Lower leg skin (tissue), 4 donors: ENCODE results near the gene SULF2. TPM values are rescaled to one million over a fixed set of nuclear protein-coding genes. Genes with fewer than 3 reads are reported as not detected.

Experiments
- DNase-seq, 2 donors: peaks; one replicate each; pipeline ENCODE4 v3.0.0-alpha.2; 2019; ENCODE audit warnings: low spot score in 2 of 2
- H3K4me3 ChIP-seq: fragments of 200-600 bp; sonication (generic); 2 replicates; pipeline ENCODE4 v1.5.1; 2017; ENCODE audit warnings: mild to moderate bottlenecking, low read depth; ENCODE audit not compliant: poor library complexity, severe bottlenecking
- CTCF ChIP-seq, 3 donors: fragments of 450-650 bp; IDR thresholded peaks; one replicate each; pipeline ENCODE4 v1.5.1; 2016; ENCODE audit warnings: antibody characterized with exemption in 3 of 3, mild to moderate bottlenecking in 3 of 3, moderate library complexity in 2 of 3
- POLR2A ChIP-seq, 2 donors: fragments of 450-650 bp; IDR thresholded peaks; one replicate each; pipeline ENCODE4 v1.6.1; 2016 to 2017; ENCODE audit warnings: antibody characterized with exemption in 2 of 2, mild to moderate bottlenecking in 1 of 2, moderate library complexity in 1 of 2
- WGBS, 2 donors: methylation state at CpG; one replicate each; pipeline ENCODE4 v1.1.5; 2018; 5-methylcytosine and 5-hydroxymethylcytosine counted together
- intact Hi-C: fragments of 100-400 bp; cut with DNase I; formaldehyde crosslinking; loops from one replicate; pipeline ENCODE4 v1.15.0; 2023; ENCODE audit warnings: low total_unique reads
- total RNA-seq, 4 donors: library from RNA; depleted of rRNA; stranded (reverse); fragments of >200 nt; gene quantifications; one replicate each; pipeline ENCODE4 v1.1.0, GENCODE V29; 2016

Gene SULF2
- total RNA-seq, 4 donors from 2014 or later: 18.3 to 83.0 (median 28.0) TPM

DNA sequence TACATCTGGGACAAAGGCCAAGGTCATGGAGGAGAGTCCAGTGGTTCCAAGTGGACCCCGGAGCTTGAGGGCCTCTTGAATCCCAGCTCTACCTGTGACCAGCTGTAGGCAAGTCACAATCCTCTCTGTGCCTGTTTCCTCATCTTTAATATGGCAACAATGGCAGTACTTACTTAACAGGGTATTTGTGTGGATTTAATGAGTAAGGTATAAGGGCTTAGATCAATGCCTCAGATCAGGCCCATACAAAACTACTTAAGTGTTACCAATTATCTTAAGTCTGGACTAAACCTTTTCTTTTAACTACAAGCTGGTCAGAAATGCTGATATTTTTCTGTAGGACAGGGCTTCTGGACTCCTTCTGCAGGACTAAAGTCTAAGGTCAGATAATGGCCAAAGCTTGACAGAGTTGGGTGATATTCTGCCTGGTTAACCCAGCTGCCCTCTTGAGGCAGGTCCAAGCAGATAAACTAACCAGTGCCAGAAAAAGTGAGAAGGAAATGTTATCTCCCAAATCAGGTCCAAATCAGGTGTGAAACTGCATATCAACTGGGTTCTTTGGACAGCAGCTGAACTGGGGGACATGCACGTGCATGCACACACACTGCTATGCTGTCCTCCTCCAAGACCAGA is 2.2 kb downstream of the SULF2 start:
- intact Hi-C loops: loop anchor here (5.0 kb wide), 1 partner anchor 839 kb away; no protein-coding TSS in a partner anchor
- H3K4me3 ChIP-seq: no peak overlapping the region
- TF ChIP-seq CTCF (IDR thresholded peaks at IDR 0.05): no peak
- no peak for TF ChIP-seq POLR2A (IDR thresholded peaks at IDR 0.05)
- 92 to 93% methylated on average over 2 of the region's 2 CpGs for WGBS, 2 donors
- DNase-seq: no peak

DNA sequence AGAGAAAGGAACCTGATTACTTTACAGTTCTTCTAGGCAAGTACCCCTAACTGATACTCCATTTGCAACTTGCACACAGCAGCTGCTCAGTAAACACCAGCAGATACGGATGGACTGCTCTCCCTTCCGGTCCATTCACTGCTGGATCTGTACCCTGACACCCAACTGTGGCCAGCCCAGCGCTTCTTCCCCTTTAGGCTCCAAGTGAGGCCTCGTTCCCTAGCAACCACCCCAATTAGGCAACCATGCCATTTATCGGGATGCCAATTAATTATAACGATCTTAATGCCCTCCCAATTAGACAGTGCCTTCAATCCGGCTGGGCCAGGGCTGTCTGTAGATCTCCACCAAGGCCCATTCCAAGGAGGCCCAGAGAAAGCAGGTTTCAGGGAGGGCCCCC is 3.2 kb downstream of the SULF2 start:
- no peak for DNase-seq
- intact Hi-C loops: loop anchor here (5.0 kb wide), 1 partner anchor 840 kb away; no protein-coding TSS in a partner anchor
- no peak overlapping the region for H3K4me3 ChIP-seq
- TF ChIP-seq POLR2A (IDR thresholded peaks at IDR 0.05) (no peak), CTCF (IDR thresholded peaks at IDR 0.05) (no peak)
- 82 to 95% methylated on average over 7 of the region's 7 CpGs for WGBS, 2 donors

DNA sequence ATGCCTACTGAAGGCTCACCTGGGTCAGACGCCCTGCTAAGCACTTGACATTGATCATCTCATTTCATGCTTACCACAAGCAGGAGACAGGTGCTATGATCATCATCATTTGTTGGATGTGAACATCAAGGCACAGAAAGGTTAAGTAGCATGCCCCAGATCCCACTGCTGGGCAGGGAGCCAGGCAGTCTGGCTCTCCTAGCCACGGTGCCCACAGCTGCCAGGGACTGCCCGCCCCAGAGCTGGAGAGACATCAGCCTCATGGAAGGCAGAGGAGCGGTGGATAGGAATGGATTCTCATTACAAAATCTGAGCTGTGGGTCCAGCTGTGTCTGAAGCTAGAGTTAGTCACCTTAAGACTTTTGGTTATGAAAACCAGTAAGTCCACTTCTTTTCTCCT is 3.6 kb downstream of the SULF2 start:
- WGBS, 2 donors: 76 to 88% methylated on average over 4 of the region's 4 CpGs
- intact Hi-C loops: loop anchor here (5.0 kb wide), 1 partner anchor 841 kb away; no protein-coding TSS in a partner anchor
- no peak for DNase-seq
- TF ChIP-seq POLR2A (IDR thresholded peaks at IDR 0.05) (no peak), CTCF (IDR thresholded peaks at IDR 0.05) (no peak)
- H3K4me3 ChIP-seq: no peak overlapping the region

DNA sequence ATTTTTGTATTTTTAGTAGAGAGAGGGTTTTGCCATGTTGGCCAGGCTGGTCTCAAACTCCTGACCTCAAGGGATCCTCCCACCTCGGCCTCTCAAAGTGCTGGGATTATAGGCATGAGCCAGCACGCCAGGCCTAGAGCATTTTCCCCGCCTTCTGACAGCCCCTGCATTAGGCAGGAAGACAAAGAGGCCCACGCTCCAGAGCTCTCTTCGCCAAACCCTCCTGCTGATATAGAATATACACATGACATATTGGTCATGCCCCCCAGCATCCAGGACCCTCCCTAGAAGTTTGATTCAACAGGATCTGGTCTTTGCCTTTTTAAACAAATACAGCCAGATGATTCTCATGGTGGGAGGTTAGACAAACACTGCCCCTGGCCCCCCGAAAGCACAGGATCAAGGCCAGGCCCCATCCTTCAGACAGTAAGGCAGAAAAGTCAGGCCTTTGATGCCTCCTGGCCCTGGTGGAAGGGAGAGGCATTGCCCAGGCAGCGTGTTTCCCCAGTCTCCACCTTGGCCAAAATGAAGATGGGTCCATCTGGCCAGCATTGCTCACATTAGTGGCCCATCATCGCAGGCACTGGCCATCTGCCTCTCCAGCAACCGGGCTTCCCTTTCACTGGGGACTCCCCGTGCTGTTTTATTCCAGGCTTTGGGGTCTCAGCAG is 4.4 kb downstream of the SULF2 start:
- WGBS, 2 donors: 94% methylated on average over 10 of the region's 10 CpGs
- TF ChIP-seq POLR2A (IDR thresholded peaks at IDR 0.05) (no peak), CTCF (IDR thresholded peaks at IDR 0.05) (no peak)
- no peak for DNase-seq
- intact Hi-C loops: loop anchor here (5.0 kb wide), 1 partner anchor 841 kb away; no protein-coding TSS in a partner anchor
- no peak overlapping the region for H3K4me3 ChIP-seq

- TF ChIP-seq POLR2A (IDR thresholded peaks at IDR 0.05): no peak
- no peak for TF ChIP-seq CTCF (IDR thresholded peaks at IDR 0.05)
- DNase-seq: no peak
- WGBS, 2 donors: 75 to 85% methylated on average over 17 of the region's 17 CpGs
- no peak overlapping the region for H3K4me3 ChIP-seq
- intact Hi-C loops: loop anchor here (5.0 kb wide), 1 partner anchor 91 kb away; no protein-coding TSS in a partner anchor
Observed at GRCh38 chr20:47778398-47779354, 6.6 kb downstream of the SULF2 start.
